Stimulated activated memory B cell treated with anti-CD40 and anti-IgM and Interleukin-4, amounts not matched to agents 10 μg/mL and 1 μg/mL and 100 μg/mL, for 72 hours (primary cell): Measurements from ENCODE around the gene DDX39B.
A peak's percentile ranks its signal among the peaks of the same experiment; 100 is the strongest.

Experiments
- ATAC-seq: fragments of 150-1000 bp; cut with Tn5 transposase; 2 replicates; pipeline ENCODE4 v1.10.0; 2021
- H3K27ac Mint-ChIP-seq: one replicate; pipeline ENCODE4 v1.8.0; 2022; ENCODE audit warnings: mild to moderate bottlenecking, mixed read lengths
- H3K27me3 Mint-ChIP-seq: one replicate; pipeline ENCODE4 v1.8.0; 2022; ENCODE audit warnings: mixed read lengths
- H3K36me3 Mint-ChIP-seq: one replicate; pipeline ENCODE4 v1.8.0; 2022; ENCODE audit warnings: mixed read lengths
- H3K4me1 Mint-ChIP-seq: one replicate; pipeline ENCODE4 v1.8.0; 2022; ENCODE audit warnings: mixed read lengths
- H3K4me3 Mint-ChIP-seq: one replicate; pipeline ENCODE4 v1.8.0; 2022; ENCODE audit warnings: mild to moderate bottlenecking, moderate library complexity, mixed read lengths
- H3K9me3 Mint-ChIP-seq: one replicate; pipeline ENCODE4 v1.8.0; 2022; ENCODE audit warnings: mixed read lengths

Gene DDX39B

DNA sequence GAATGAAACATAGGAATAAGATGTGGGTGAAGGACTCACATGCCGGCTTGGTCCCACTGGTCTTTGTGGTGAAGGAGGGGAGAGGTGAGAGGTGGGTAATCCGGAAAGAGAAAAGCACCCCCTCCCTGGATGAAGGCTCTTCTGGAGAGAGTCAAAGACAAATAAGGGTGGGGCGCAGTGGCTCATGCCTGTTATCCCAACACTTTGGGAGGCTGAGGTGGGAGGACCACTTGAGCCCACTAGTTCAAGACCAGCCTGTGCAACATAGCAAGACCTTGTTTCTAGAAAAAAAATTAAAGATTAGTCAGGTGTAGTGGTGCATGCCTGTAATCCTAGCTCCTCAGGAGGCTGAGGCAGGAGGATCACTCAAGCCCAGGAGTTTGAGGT is 37.3 kb upstream of the DDX39B start:
- Mint-ChIP-seq H3K27ac (peak overlapping the region; percentile 96), H3K9me3 (no peaks in the 10 kb centered on the region), H3K27me3 (no peaks in the 10 kb centered on the region), H3K4me3 (peak overlapping the region; percentile 92), H3K36me3 (peaks cover 41% of the 10 kb centered on the region), H3K4me1 (peaks cover 74% of the 10 kb centered on the region)
- no peak for ATAC-seq

DNA sequence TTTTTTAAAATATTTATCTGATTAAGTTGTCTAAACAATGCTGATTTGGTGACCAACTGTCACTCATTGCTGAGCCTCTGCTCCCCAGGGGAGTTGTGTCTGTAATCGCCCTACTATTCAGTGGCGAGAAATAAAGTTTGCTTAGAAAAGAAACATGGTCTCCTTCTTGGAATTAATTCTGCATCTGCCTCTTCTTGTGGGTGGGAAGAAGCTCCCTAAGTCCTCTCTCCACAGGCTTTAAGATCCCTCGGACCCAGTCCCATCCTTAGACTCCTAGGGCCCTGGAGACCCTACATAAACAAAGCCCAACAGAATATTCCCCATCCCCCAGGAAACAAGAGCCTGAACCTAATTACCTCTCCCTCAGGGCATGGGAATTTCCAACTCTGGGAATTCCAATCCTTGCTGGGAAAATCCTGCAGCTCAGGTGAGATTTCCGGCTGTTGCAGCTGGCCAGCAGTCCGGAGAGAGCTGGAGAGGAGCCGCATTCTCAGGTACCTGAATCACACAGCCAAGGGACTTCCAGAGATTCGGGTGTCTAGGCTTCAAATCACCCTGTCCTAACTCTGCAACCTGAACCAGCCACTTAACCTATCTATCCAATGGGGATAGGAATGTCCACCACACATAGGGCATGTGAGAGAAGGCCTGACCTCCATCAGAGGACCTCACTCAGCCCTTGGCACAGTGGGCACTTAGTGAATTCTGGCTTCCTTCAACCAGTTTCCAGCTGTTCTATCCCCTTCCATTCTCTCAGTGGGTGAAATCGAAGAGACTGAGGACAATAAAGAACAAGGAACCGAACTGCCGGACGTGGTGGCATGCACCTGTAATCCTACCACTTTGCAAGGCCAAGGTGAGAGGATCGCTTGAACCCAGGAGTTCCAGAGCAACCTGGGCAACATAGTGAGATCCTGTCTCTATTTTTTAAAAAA is 36.6 kb upstream of the DDX39B start:
- H3K4me1 Mint-ChIP-seq: peaks cover 81% of the 10 kb centered on the region
- no peak for ATAC-seq
- peak overlapping the region; percentile 96 for H3K27ac Mint-ChIP-seq
- no peaks in the 10 kb centered on the region for H3K27me3 Mint-ChIP-seq
- peaks cover 43% of the 10 kb centered on the region for H3K36me3 Mint-ChIP-seq
- no peaks in the 10 kb centered on the region for H3K9me3 Mint-ChIP-seq
- H3K4me3 Mint-ChIP-seq: peak overlapping the region; percentile 92

DNA sequence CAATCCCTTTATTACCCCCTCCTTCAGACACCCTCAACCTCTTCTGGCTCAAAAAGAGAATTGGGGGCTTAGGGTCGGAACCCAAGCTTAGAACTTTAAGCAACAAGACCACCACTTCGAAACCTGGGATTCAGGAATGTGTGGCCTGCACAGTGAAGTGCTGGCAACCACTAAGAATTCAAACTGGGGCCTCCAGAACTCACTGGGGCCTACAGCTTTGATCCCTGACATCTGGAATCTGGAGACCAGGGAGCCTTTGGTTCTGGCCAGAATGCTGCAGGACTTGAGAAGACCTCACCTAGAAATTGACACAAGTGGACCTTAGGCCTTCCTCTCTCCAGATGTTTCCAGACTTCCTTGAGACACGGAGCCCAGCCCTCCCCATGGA is 35.8 kb upstream of the DDX39B start:
- Mint-ChIP-seq H3K9me3 (no peaks in the 10 kb centered on the region), H3K27ac (peak overlapping the region; percentile 92), H3K36me3 (peaks cover 46% of the 10 kb centered on the region), H3K4me3 (peak overlapping the region; percentile 90), H3K27me3 (no peaks in the 10 kb centered on the region), H3K4me1 (peaks cover 83% of the 10 kb centered on the region)
- no peak for ATAC-seq

DNA sequence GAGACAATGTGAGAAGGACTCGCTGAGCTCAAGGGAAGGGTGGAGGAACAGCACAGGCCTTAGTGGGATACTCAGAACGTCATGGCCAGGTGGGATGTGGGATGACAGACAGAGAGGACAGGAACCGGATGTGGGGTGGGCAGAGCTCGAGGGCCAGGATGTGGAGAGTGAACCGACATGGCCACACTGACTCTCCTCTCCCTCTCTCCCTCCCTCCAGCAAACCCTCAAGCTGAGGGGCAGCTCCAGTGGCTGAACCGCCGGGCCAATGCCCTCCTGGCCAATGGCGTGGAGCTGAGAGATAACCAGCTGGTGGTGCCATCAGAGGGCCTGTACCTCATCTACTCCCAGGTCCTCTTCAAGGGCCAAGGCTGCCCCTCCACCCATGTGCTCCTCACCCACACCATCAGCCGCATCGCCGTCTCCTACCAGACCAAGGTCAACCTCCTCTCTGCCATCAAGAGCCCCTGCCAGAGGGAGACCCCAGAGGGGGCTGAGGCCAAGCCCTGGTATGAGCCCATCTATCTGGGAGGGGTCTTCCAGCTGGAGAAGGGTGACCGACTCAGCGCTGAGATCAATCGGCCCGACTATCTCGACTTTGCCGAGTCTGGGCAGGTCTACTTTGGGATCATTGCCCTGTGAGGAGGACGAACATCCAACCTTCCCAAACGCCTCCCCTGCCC is 35.2 kb upstream of the DDX39B start:
- Mint-ChIP-seq H3K4me1 (peaks cover 83% of the 10 kb centered on the region), H3K27me3 (no peaks in the 10 kb centered on the region), H3K4me3 (peak overlapping the region; percentile 90), H3K36me3 (peaks cover 46% of the 10 kb centered on the region), H3K27ac (peak overlapping the region; percentile 92), H3K9me3 (no peaks in the 10 kb centered on the region)
- no peak for ATAC-seq

DNA sequence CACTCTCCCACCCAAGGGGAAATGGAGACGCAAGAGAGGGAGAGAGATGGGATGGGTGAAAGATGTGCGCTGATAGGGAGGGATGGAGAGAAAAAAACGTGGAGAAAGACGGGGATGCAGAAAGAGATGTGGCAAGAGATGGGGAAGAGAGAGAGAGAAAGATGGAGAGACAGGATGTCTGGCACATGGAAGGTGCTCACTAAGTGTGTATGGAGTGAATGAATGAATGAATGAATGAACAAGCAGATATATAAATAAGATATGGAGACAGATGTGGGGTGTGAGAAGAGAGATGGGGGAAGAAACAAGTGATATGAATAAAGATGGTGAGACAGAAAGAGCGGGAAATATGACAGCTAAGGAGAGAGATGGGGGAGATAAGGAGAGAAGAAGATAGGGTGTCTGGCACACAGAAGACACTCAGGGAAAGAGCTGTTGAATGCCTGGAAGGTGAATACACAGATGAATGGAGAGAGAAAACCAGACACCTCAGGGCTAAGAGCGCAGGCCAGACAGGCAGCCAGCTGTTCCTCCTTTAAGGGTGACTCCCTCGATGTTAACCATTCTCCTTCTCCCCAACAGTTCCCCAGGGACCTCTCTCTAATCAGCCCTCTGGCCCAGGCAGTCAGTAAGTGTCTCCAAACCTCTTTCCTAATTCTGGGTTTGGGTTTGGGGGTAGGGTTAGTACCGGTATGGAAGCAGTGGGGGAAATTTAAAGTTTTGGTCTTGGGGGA is 34.3 kb upstream of the DDX39B start:
- Mint-ChIP-seq H3K27ac (peak overlapping the region; percentile 92), H3K36me3 (peaks cover 40% of the 10 kb centered on the region), H3K27me3 (no peaks in the 10 kb centered on the region), H3K4me3 (peak overlapping the region; percentile 90), H3K4me1 (peaks cover 85% of the 10 kb centered on the region), H3K9me3 (no peaks in the 10 kb centered on the region)
- no peak for ATAC-seq

DNA sequence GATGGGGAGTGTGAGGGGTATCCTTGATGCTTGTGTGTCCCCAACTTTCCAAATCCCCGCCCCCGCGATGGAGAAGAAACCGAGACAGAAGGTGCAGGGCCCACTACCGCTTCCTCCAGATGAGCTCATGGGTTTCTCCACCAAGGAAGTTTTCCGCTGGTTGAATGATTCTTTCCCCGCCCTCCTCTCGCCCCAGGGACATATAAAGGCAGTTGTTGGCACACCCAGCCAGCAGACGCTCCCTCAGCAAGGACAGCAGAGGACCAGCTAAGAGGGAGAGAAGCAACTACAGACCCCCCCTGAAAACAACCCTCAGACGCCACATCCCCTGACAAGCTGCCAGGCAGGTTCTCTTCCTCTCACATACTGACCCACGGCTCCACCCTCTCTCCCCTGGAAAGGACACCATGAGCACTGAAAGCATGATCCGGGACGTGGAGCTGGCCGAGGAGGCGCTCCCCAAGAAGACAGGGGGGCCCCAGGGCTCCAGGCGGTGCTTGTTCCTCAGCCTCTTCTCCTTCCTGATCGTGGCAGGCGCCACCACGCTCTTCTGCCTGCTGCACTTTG is 33.6 kb upstream of the DDX39B start, which contains the start of gene TNF:
TSS of gene TNF (plus strand) at position 231 of the 567 bp plus-strand sequence. CDS start at position 408, 177 bp downstream.
- Mint-ChIP-seq H3K27me3 (no peaks in the 10 kb centered on the region), H3K36me3 (peaks cover 35% of the 10 kb centered on the region), H3K4me3 (peak within 1 kb of the TSS; percentile 90), H3K4me1 (peaks cover 90% of the 10 kb centered on the region), H3K27ac (peak within 1 kb of the TSS; percentile 92), H3K9me3 (no peaks in the 10 kb centered on the region)
- ATAC-seq: peak; percentile 59

DNA sequence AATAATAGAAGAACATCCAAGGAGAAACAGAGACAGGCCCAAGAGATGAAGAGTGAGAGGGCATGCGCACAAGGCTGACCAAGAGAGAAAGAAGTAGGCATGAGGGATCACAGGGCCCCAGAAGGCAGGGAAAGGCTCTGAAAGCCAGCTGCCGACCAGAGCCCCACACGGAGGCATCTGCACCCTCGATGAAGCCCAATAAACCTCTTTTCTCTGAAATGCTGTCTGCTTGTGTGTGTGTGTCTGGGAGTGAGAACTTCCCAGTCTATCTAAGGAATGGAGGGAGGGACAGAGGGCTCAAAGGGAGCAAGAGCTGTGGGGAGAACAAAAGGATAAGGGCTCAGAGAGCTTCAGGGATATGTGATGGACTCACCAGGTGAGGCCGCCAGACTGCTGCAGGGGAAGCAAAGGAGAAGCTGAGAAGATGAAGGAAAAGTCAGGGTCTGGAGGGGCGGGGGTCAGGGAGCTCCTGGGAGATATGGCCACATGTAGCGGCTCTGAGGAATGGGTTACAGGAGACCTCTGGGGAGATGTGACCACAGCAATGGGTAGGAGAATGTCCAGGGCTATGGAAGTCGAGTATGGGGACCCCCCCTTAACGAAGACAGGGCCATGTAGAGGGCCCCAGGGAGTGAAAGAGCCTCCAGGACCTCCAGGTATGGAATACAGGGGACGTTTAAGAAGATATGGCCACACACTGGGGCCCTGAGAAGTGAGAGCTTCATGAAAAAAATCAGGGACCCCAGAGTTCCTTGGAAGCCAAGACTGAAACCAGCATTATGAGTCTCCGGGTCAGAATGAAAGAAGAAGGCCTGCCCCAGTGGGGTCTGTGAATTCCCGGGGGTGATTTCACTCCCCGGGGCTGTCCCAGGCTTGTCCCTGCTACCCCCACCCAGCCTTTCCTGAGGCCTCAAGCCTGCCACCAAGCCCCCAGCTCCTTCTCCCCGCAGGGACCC is 32.6 kb upstream of the DDX39B start:
- Mint-ChIP-seq H3K4me3 (peak overlapping the region; percentile 90), H3K27ac (peak overlapping the region; percentile 92), H3K9me3 (no peaks in the 10 kb centered on the region), H3K36me3 (peaks cover 35% of the 10 kb centered on the region), H3K4me1 (peaks cover 89% of the 10 kb centered on the region), H3K27me3 (no peaks in the 10 kb centered on the region)
- ATAC-seq: peak; percentile 46

DNA sequence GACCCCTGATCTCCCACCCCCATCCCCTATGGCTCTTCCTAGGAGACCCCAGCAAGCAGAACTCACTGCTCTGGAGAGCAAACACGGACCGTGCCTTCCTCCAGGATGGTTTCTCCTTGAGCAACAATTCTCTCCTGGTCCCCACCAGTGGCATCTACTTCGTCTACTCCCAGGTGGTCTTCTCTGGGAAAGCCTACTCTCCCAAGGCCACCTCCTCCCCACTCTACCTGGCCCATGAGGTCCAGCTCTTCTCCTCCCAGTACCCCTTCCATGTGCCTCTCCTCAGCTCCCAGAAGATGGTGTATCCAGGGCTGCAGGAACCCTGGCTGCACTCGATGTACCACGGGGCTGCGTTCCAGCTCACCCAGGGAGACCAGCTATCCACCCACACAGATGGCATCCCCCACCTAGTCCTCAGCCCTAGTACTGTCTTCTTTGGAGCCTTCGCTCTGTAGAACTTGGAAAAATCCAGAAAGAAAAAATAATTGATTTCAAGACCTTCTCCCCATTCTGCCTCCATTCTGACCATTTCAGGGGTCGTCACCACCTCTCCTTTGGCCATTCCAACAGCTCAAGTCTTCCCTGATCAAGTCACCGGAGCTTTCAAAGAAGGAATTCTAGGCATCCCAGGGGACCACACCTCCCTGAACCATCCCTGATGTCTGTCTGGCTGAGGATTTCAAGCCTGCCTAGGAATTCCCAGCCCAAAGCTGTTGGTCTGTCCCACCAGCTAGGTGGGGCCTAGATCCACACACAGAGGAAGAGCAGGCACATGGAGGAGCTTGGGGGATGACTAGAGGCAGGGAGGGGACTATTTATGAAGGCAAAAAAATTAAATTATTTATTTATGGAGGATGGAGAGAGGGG is 31.7 kb upstream of the DDX39B start:
- Mint-ChIP-seq H3K9me3 (no peaks in the 10 kb centered on the region), H3K27ac (peak overlapping the region; percentile 92), H3K4me1 (peaks cover 89% of the 10 kb centered on the region), H3K4me3 (peak overlapping the region; percentile 90), H3K36me3 (peaks cover 28% of the 10 kb centered on the region), H3K27me3 (no peaks in the 10 kb centered on the region)
- ATAC-seq: no peak

DNA sequence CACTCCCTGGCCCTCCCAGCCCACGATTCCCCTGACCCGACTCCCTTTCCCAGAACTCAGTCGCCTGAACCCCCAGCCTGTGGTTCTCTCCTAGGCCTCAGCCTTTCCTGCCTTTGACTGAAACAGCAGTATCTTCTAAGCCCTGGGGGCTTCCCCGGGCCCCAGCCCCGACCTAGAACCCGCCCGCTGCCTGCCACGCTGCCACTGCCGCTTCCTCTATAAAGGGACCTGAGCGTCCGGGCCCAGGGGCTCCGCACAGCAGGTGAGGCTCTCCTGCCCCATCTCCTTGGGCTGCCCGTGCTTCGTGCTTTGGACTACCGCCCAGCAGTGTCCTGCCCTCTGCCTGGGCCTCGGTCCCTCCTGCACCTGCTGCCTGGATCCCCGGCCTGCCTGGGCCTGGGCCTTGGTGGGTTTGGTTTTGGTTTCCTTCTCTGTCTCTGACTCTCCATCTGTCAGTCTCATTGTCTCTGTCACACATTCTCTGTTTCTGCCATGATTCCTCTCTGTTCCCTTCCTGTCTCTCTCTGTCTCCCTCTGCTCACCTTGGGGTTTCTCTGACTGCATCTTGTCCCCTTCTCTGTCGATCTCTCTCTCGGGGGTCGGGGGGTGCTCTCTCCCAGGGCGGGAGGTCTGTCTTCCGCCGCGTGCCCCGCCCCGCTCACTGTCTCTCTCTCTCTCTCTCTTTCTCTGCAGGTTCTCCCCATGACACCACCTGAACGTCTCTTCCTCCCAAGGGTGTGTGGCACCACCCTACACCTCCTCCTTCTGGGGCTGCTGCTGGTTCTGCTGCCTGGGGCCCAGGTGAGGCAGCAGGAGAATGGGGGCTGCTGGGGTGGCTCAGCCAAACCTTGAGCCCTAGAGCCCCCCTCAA is 30.5 kb upstream of the DDX39B start, which contains the start of gene LTA:
TSS of gene LTA (plus strand) at position 249 of the 871 bp plus-strand sequence. CDS start at position 703, 454 bp downstream.
- peaks cover 95% of the 10 kb centered on the region for H3K4me1 Mint-ChIP-seq
- H3K27me3 Mint-ChIP-seq: no peaks in the 10 kb centered on the region
- peak within 1 kb of the TSS; percentile 92 for H3K27ac Mint-ChIP-seq
- H3K4me3 Mint-ChIP-seq: peak within 1 kb of the TSS; percentile 90
- no peaks in the 10 kb centered on the region for H3K9me3 Mint-ChIP-seq
- ATAC-seq: peak; percentile 66
- H3K36me3 Mint-ChIP-seq: peaks cover 24% of the 10 kb centered on the region

DNA sequence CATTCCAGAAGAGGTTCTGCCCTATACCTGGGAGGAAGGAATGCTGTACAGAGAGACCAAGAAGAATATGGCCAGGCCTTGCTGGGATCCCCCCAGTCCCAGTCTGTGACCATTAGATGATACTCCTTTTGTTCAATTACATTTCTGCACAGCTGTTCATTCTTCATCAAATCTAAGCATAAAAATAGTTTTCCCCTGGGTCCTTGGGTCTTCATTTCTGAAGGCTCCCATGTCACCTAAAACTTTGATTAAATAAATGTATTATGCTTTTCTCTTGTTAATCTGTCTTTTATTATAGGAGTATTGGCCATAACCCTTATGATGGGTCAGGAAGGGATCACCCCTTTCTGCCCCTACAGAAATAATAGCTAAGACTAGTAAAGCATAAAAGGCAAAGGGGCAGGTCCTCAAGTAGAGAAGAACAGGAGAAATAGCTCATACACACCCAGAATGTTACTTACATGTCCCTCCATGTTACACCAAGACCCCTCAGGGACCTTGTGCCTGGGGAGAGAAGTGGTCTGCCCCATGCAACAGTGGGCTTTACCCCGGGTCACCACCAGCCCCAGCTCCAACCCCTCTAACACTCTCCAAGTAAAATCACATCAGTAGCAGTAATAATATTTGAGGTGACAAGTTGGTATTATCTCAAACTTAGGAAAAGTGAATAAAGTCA is 28.2 kb upstream of the DDX39B start:
- H3K4me1 Mint-ChIP-seq: peaks cover 84% of the 10 kb centered on the region

DNA sequence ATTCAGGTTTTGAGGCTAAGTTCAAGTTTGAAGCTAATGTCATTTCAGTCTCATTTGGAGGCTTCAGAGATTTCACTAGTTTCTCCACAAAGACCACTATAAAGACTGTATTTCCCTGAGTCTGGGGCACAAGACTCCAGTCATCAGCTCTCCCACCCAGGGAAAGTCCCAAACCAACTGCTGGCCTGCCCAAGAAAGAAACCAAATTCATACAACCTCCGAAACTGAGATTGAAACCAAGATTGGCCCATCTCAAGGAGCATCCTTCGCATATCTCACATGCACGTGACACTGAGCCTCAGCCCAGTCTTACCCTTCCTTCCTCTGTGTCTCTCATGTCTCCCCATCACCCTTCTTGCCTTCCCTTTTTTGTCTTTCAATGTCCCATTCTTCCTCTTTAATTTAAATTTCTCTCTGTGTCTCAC is 26.7 kb upstream of the DDX39B start:
- H3K27me3 Mint-ChIP-seq: no peaks in the 10 kb centered on the region
- H3K36me3 Mint-ChIP-seq: peaks cover 25% of the 10 kb centered on the region
- peak overlapping the region; percentile 72 for H3K4me3 Mint-ChIP-seq
- peak overlapping the region; percentile 78 for H3K27ac Mint-ChIP-seq
- peak; percentile 88 for ATAC-seq
- peaks cover 81% of the 10 kb centered on the region for H3K4me1 Mint-ChIP-seq
- H3K9me3 Mint-ChIP-seq: no peaks in the 10 kb centered on the region

More for the DNA sequence above, 28.2 kb upstream of the DDX39B start:
- H3K9me3 Mint-ChIP-seq: no peaks in the 10 kb centered on the region
- ATAC-seq: no peak
- no peaks in the 10 kb centered on the region for H3K27me3 Mint-ChIP-seq
- H3K36me3 Mint-ChIP-seq: peaks cover 14% of the 10 kb centered on the region
- peak overlapping the region; percentile 11 for H3K4me3 Mint-ChIP-seq
- H3K27ac Mint-ChIP-seq: peak overlapping the region; percentile 78
